Hepatocyte (in vitro differentiated cells): ENCODE data around the gene CAPN7.

ENCODE experiments used
- CTCF ChIP-seq: fragments of 200-600 bp; sonication (generic); IDR thresholded peaks from 2 replicates; pipeline ENCODE4 v1.5.1; 2016; ENCODE audit warnings: antibody characterized with exemption, mild to moderate bottlenecking; ENCODE audit not compliant: poor library complexity
- EZH2 ChIP-seq: fragments of 200-600 bp; sonication (generic); IDR thresholded peaks from 2 replicates; pipeline ENCODE4 v1.6.1; 2016; ENCODE audit warnings: antibody characterized with exemption, mild to moderate bottlenecking, borderline replicate concordance

- TF ChIP-seq EZH2, result no peak
- no peak for TF ChIP-seq CTCF
Measured at GRCh38 chr3:15292765-15293522, 86.9 kb downstream of the CAPN7 start.
